NB4 (cell line): ENCODE data around the gene OR2T6.

ENCODE experiments used
- POLR2A ChIP-seq: IDR thresholded peaks from 2 replicates; pipeline ENCODE4 v1.6.1; 2011; ENCODE audit warnings: mild to moderate bottlenecking; ENCODE audit not compliant: insufficient read length; ENCODE audit errors: extremely low read depth
- TF ChIP-seq, protein P1 (sequence below): IDR thresholded peaks from one replicate; pipeline ENCODE4 v1.5.1; 2012; ENCODE audit warnings: low read depth, low read length

DNA sequence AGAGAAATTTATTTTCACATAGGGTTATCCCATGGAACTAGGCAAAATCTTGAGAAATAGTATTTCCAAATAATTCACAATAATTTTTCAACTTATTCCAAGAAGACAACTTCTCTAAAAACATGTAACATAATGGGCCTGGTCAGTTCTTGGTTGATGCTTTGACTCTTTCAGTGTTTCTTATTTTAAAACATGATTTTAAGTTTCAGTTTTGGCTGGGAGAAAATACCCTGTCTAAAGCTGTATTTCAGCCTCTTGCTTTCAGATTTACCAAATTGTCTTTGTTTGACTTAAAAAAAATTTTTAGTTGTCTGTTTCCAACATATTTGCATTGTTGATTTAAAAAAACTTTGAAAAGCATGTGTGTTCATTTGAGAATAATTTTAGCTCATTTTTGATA is 8.9 kb upstream of the OR2T6 start:
- TF ChIP-seq, protein P1, sequence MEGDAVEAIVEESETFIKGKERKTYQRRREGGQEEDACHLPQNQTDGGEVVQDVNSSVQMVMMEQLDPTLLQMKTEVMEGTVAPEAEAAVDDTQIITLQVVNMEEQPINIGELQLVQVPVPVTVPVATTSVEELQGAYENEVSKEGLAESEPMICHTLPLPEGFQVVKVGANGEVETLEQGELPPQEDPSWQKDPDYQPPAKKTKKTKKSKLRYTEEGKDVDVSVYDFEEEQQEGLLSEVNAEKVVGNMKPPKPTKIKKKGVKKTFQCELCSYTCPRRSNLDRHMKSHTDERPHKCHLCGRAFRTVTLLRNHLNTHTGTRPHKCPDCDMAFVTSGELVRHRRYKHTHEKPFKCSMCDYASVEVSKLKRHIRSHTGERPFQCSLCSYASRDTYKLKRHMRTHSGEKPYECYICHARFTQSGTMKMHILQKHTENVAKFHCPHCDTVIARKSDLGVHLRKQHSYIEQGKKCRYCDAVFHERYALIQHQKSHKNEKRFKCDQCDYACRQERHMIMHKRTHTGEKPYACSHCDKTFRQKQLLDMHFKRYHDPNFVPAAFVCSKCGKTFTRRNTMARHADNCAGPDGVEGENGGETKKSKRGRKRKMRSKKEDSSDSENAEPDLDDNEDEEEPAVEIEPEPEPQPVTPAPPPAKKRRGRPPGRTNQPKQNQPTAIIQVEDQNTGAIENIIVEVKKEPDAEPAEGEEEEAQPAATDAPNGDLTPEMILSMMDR = no peak
- no peak for TF ChIP-seq POLR2A
